CD4-positive, alpha-beta memory T cell (primary cell): ENCODE measurements around the gene COL19A1. TPM values are rescaled to one million over a fixed set of nuclear protein-coding genes. Genes with fewer than 3 reads are reported as not detected.
A peak's percentile ranks its signal among the peaks of the same experiment; 100 is the strongest.

ENCODE experiments used
- CTCF ChIA-PET: fragments of 350-600 bp; sonication (Branson Sonifier 250); formaldehyde crosslinking; loops from one replicate; lab custom pipeline; 2021; ENCODE audit warnings: inconsistent platforms; ENCODE audit not compliant: partially characterized antibody; lab: Charles Lee
- POLR2A ChIA-PET: fragments of 350-600 bp; sonication (Branson Sonifier 250); formaldehyde crosslinking; loops from one replicate; lab custom pipeline; 2021; ENCODE audit not compliant: partially characterized antibody; lab: Charles Lee
- DNase-seq, 5 donors: peaks; one replicate each; pipeline versions ENCODE4 v3.0.0 to v3.0.0-alpha.2; 2020 to 2022; ENCODE audit warnings: mixed read lengths in 1 of 5
- H3K27ac ChIP-seq: one replicate; pipeline ENCODE4 v1.7.0; 2013; ENCODE audit warnings: low read depth, low read length
- H3K27me3 ChIP-seq: 2 replicates; pipeline ENCODE4 v1.7.0; 2013; ENCODE audit warnings: mild to moderate bottlenecking, low read length, moderate library complexity; ENCODE audit not compliant: insufficient read depth
- H3K36me3 ChIP-seq: 2 replicates; pipeline ENCODE4 v1.7.0; 2013; ENCODE audit warnings: mild to moderate bottlenecking, low read length, moderate library complexity; ENCODE audit not compliant: insufficient read depth
- H3K4me1 ChIP-seq: 2 replicates; pipeline ENCODE4 v1.7.0; 2013; ENCODE audit warnings: mild to moderate bottlenecking, low read length, moderate library complexity; ENCODE audit not compliant: insufficient read depth
- H3K4me3 ChIP-seq, 2 donors: one replicate each; pipeline ENCODE4 v1.7.0; 2013; ENCODE audit warnings: low read length in 2 of 2, mild to moderate bottlenecking in 1 of 2
- H3K9me3 ChIP-seq, 2 donors: one replicate each; pipeline ENCODE4 v1.7.0; 2013; ENCODE audit warnings: low read length in 2 of 2, control low read depth in 1 of 2; ENCODE audit not compliant: control insufficient read depth in 1 of 2
- H3K27ac Mint-ChIP-seq, 7 donors: one replicate each; pipeline ENCODE4 v1.8.0; 2020 to 2021; ENCODE audit warnings: mixed read lengths in 7 of 7, mild to moderate bottlenecking in 6 of 7, inconsistent platforms in 3 of 7, moderate library complexity in 3 of 7
- H3K27me3 Mint-ChIP-seq, 2 donors: one replicate each; pipeline ENCODE4 v1.8.0; 2020 to 2021; ENCODE audit warnings: mixed read lengths in 2 of 2
- H3K36me3 Mint-ChIP-seq, 2 donors: one replicate each; pipeline ENCODE4 v1.8.0; 2020 to 2021; ENCODE audit warnings: mixed read lengths in 2 of 2, inconsistent platforms in 1 of 2, mild to moderate bottlenecking in 1 of 2
- H3K4me1 Mint-ChIP-seq, 4 donors: one replicate each; pipeline ENCODE4 v1.8.0; 2020 to 2021; ENCODE audit warnings: mixed read lengths in 4 of 4, mild to moderate bottlenecking in 1 of 4
- H3K4me3 Mint-ChIP-seq, 8 donors: one replicate each; pipeline ENCODE4 v1.8.0; 2020 to 2021; ENCODE audit warnings: mixed read lengths in 8 of 8, mild to moderate bottlenecking in 7 of 8, moderate library complexity in 6 of 8, inconsistent platforms in 3 of 8
- H3K9me3 Mint-ChIP-seq, 8 donors: one replicate each; pipeline ENCODE4 v1.8.0; 2020 to 2021; ENCODE audit warnings: mixed read lengths in 8 of 8, mild to moderate bottlenecking in 5 of 8, inconsistent platforms in 3 of 8, moderate library complexity in 1 of 8
- intact Hi-C: fragments of 100-400 bp; cut with micrococcal nuclease; formaldehyde crosslinking; loops from one replicate; pipeline ENCODE4 v1.15.1; 2023
- polyA plus RNA-seq, 2 donors: library from polyadenylated mRNA; unstranded; fragments of 300-500 nt; fragmentation: Illumina TruSeq; gene quantifications; one replicate each; pipeline ENCODE4 v1.2.3, GENCODE V29; 2021
- total RNA-seq, 2 experiments: library from RNA; stranded (reverse); gene quantifications; one replicate each; pipeline ENCODE4 v1.2.3, GENCODE V29; 2021

Gene COL19A1
- total and polyA plus RNA-seq, 4 experiments from 2014 or later, result 0.02 TPM; not detected in 3

GRCh38 chr6:70219943-70220613 is 353.7 kb downstream of the COL19A1 start:
- DNase-seq, result no peak
- intact Hi-C loops, result loop anchor here (2.0 kb wide), 2 partner anchors 665 to 793 kb away; no protein-coding TSS in a partner anchor
- Mint-ChIP-seq H3K36me3 (no peaks in the 10 kb centered on the region), H3K27ac (no peak overlapping the region), H3K27me3 (peaks cover 5 to 6% of the 10 kb centered on the region in 2 donors), H3K4me3 (no peak overlapping the region), H3K4me1 (no peaks in the 10 kb centered on the region), H3K9me3 (no peaks in the 10 kb centered on the region)
- Histone ChIP-seq H3K9me3 (no peaks in the 10 kb centered on the region), H3K27ac (no peak overlapping the region), H3K4me1 (no peaks in the 10 kb centered on the region), H3K36me3 (no peaks in the 10 kb centered on the region), H3K4me3 (no peak overlapping the region), H3K27me3 (no peaks in the 10 kb centered on the region)
- ChIA-PET CTCF (interaction anchor here (1.5 to 3.9 kb wide), 7 partner anchors 11 to 796 kb away, joined by 3 to 47 read pairs (median 10); partner anchors contain the start of gene B3GAT2), POLR2A (no interaction called here)

GRCh38 chr6:70221025-70221714 is 354.8 kb downstream of the COL19A1 start:
- H3K27ac ChIP-seq, result no peak overlapping the region
- no peaks in the 10 kb centered on the region for H3K27me3 ChIP-seq
- intact Hi-C loops, result loop anchor here (2.0 kb wide), 2 partner anchors 664 to 792 kb away; no protein-coding TSS in a partner anchor
- H3K36me3 ChIP-seq, result no peaks in the 10 kb centered on the region
- Mint-ChIP-seq H3K27ac (no peak overlapping the region), H3K4me3 (no peak overlapping the region), H3K36me3 (no peaks in the 10 kb centered on the region), H3K4me1 (no peaks in the 10 kb centered on the region), H3K9me3 (no peaks in the 10 kb centered on the region), H3K27me3 (peaks cover 5 to 6% of the 10 kb centered on the region in 2 donors)
- DNase-seq, result peak in 4 of 5 donors; percentile 0 to 25 (median 10)
- POLR2A ChIA-PET, result no interaction called here
- no peaks in the 10 kb centered on the region for H3K9me3 ChIP-seq
- CTCF ChIA-PET, result interaction anchor here (0.5 to 3.9 kb wide), 14 partner anchors 9 to 795 kb away, joined by 3 to 47 read pairs (median 4); partner anchors contain the start of gene B3GAT2
- H3K4me1 ChIP-seq, result no peaks in the 10 kb centered on the region
- H3K4me3 ChIP-seq, result no peak overlapping the region

- Mint-ChIP-seq H3K27ac (no peak overlapping the region), H3K36me3 (no peaks in the 10 kb centered on the region), H3K27me3 (peaks cover 3 to 5% of the 10 kb centered on the region in 2 donors), H3K4me1 (no peaks in the 10 kb centered on the region), H3K9me3 (no peaks in the 10 kb centered on the region), H3K4me3 (no peak overlapping the region)
- H3K36me3 ChIP-seq, result no peaks in the 10 kb centered on the region
- no peaks in the 10 kb centered on the region for H3K27me3 ChIP-seq
- DNase-seq, result no peak
- intact Hi-C loops, result loop anchor here (2.0 kb wide), 3 partner anchors 147 to 791 kb away; no protein-coding TSS in a partner anchor
- CTCF ChIA-PET, result interaction anchor here (0.8 to 3.9 kb wide), 13 partner anchors 9 to 794 kb away, joined by 3 to 47 read pairs (median 4); partner anchors contain the start of gene B3GAT2
- no peaks in the 10 kb centered on the region for H3K9me3 ChIP-seq
- POLR2A ChIA-PET, result no interaction called here
- no peaks in the 10 kb centered on the region for H3K4me1 ChIP-seq
- H3K4me3 ChIP-seq, result no peak overlapping the region
- no peak overlapping the region for H3K27ac ChIP-seq
These were observed 355.5 kb downstream of the COL19A1 start for GRCh38 chr6:70221715-70222438.

- no peak overlapping the region for H3K4me3 Mint-ChIP-seq
- no peaks in the 10 kb centered on the region for H3K36me3 Mint-ChIP-seq
- no peaks in the 10 kb centered on the region for H3K27me3 ChIP-seq
- no peaks in the 10 kb centered on the region for H3K4me1 Mint-ChIP-seq
- no peaks in the 10 kb centered on the region for H3K36me3 ChIP-seq
- ChIA-PET CTCF (interaction anchor here (3.9 kb wide), 1 partner anchor 148 kb away, joined by 22 read pairs; no protein-coding TSS in a partner anchor), POLR2A (no interaction called here)
- H3K4me1 ChIP-seq, result no peaks in the 10 kb centered on the region
- intact Hi-C loops, result loop anchor here (2.0 kb wide), 1 partner anchor 146 kb away; no protein-coding TSS in a partner anchor
- no peak overlapping the region for H3K27ac Mint-ChIP-seq
- H3K4me3 ChIP-seq, result no peak overlapping the region
- no peaks in the 10 kb centered on the region for H3K9me3 ChIP-seq
- H3K9me3 Mint-ChIP-seq, result no peaks in the 10 kb centered on the region
- H3K27ac ChIP-seq, result no peak overlapping the region
- peaks cover 3 to 5% of the 10 kb centered on the region in 2 donors for H3K27me3 Mint-ChIP-seq
- no peak for DNase-seq
These were observed 356.0 kb downstream of the COL19A1 start for GRCh38 chr6:70222439-70222749.

- Mint-ChIP-seq H3K9me3 (no peaks in the 10 kb centered on the region), H3K36me3 (no peaks in the 10 kb centered on the region), H3K4me1 (no peaks in the 10 kb centered on the region), H3K27me3 (peaks cover 2 to 3% of the 10 kb centered on the region in 2 donors), H3K4me3 (no peak overlapping the region), H3K27ac (no peak overlapping the region)
- no peaks in the 10 kb centered on the region for H3K36me3 ChIP-seq
- no peak overlapping the region for H3K4me3 ChIP-seq
- no peaks in the 10 kb centered on the region for H3K4me1 ChIP-seq
- ChIA-PET CTCF (no interaction called here), POLR2A (no interaction called here)
- H3K27me3 ChIP-seq, result no peaks in the 10 kb centered on the region
- intact Hi-C loops, result no loop called here
- no peak for DNase-seq
- no peak overlapping the region for H3K27ac ChIP-seq
- H3K9me3 ChIP-seq, result no peaks in the 10 kb centered on the region
These were observed 358.7 kb downstream of the COL19A1 start for GRCh38 chr6:70225055-70225454.

GRCh38 chr6:70231311-70231710 is 365.0 kb downstream of the COL19A1 start:
- CTCF ChIA-PET, result interaction anchor here (4.6 kb wide), 1 partner anchor 11 kb away, joined by 47 read pairs; no protein-coding TSS in a partner anchor

More at GRCh38 chr6:70231311-70231710, 365.0 kb downstream of the COL19A1 start:
- Mint-ChIP-seq H3K27me3 (peaks cover 0 to 1% of the 10 kb centered on the region in 2 donors), H3K27ac (no peak overlapping the region), H3K4me3 (no peak overlapping the region), H3K4me1 (no peaks in the 10 kb centered on the region), H3K36me3 (no peaks in the 10 kb centered on the region), H3K9me3 (no peaks in the 10 kb centered on the region)
- Histone ChIP-seq H3K4me1 (no peaks in the 10 kb centered on the region), H3K36me3 (no peaks in the 10 kb centered on the region), H3K27ac (no peak overlapping the region), H3K9me3 (no peaks in the 10 kb centered on the region), H3K4me3 (no peak overlapping the region), H3K27me3 (no peaks in the 10 kb centered on the region)
- intact Hi-C loops, result no loop called here
- POLR2A ChIA-PET, result no interaction called here
- no peak for DNase-seq
